H9 (cell line): ENCODE results near the gene ERN1. TPM values are rescaled to one million over a fixed set of nuclear protein-coding genes. Genes with fewer than 3 reads are reported as not detected.

ENCODE experiments used
- DNase-seq: peaks from one replicate; pipeline ENCODE4 v3.0.0-alpha.2; 2017
- H2AFZ ChIP-seq: one replicate; pipeline ENCODE4 v1.6.1; 2013; ENCODE audit warnings: mild to moderate bottlenecking, low read length, control low read depth, moderate library complexity
- H2AK5ac ChIP-seq: 2 replicates; pipeline ENCODE4 v1.6.1; 2013; ENCODE audit warnings: low read length, control low read depth, mixed read lengths; ENCODE audit not compliant: insufficient read length
- H2BK120ac ChIP-seq: one replicate; pipeline ENCODE4 v1.6.1; 2013; ENCODE audit warnings: low read depth, mild to moderate bottlenecking, low read length, control low read depth, inconsistent platforms; ENCODE audit not compliant: poor library complexity, severe bottlenecking
- H2BK12ac ChIP-seq: 2 replicates; pipeline ENCODE4 v1.6.1; 2013; ENCODE audit warnings: low read length, control low read depth, mixed read lengths, low read depth; ENCODE audit not compliant: insufficient read length
- H2BK15ac ChIP-seq: 2 replicates; pipeline ENCODE4 v1.6.1; 2013; ENCODE audit warnings: low read depth, low read length, control low read depth
- H2BK20ac ChIP-seq: one replicate; pipeline ENCODE4 v1.6.1; 2013; ENCODE audit warnings: low read depth, mild to moderate bottlenecking, low read length, control low read depth, inconsistent platforms; ENCODE audit not compliant: poor library complexity, severe bottlenecking
- H2BK5ac ChIP-seq: 2 replicates; pipeline ENCODE4 v1.6.1; 2013; ENCODE audit warnings: low read length, control low read depth, mixed read lengths; ENCODE audit not compliant: insufficient read length
- H3K14ac ChIP-seq: 2 replicates; pipeline ENCODE4 v1.6.1; 2013; ENCODE audit warnings: low read length, control low read depth; ENCODE audit not compliant: insufficient read depth
- H3K18ac ChIP-seq: 2 replicates; pipeline ENCODE4 v1.6.1; 2013; ENCODE audit warnings: low read depth, mild to moderate bottlenecking, mixed read lengths, low read length, control low read depth; ENCODE audit not compliant: insufficient read length
- H3K23ac ChIP-seq: 2 replicates; pipeline ENCODE4 v1.6.1; 2013; ENCODE audit warnings: low read length, control low read depth, mixed read lengths, low read depth; ENCODE audit not compliant: insufficient read length
- H3K23me2 ChIP-seq: 2 replicates; pipeline ENCODE4 v1.6.1; 2013; ENCODE audit warnings: low read depth, mild to moderate bottlenecking, mixed read lengths, low read length, control low read depth; ENCODE audit not compliant: insufficient read length, poor library complexity, severe bottlenecking
- H3K27ac ChIP-seq: 2 replicates; pipeline ENCODE4 v1.5.1; 2013; ENCODE audit warnings: low read length, control low read depth, mixed read lengths, low read depth; ENCODE audit not compliant: insufficient read length
- H3K27me3 ChIP-seq: 2 replicates; pipeline ENCODE4 v1.6.1; 2013; ENCODE audit warnings: low read length, control low read depth, inconsistent platforms; ENCODE audit not compliant: insufficient read depth
- H3K4ac ChIP-seq: 2 replicates; pipeline ENCODE4 v1.6.1; 2013; ENCODE audit warnings: low read depth, mild to moderate bottlenecking, control low read depth, inconsistent platforms, low read length, moderate library complexity
- H3K4me1 ChIP-seq: 2 replicates; pipeline ENCODE4 v1.6.1; 2013; ENCODE audit warnings: low read length, control low read depth, inconsistent platforms; ENCODE audit not compliant: insufficient read depth
- H3K4me2 ChIP-seq: 2 replicates; pipeline ENCODE4 v1.6.1; 2013; ENCODE audit warnings: low read length, control low read depth, mixed read lengths; ENCODE audit not compliant: insufficient read length, insufficient read depth
- H3K56ac ChIP-seq: 2 replicates; pipeline ENCODE4 v1.6.1; 2013; ENCODE audit warnings: low read depth, mild to moderate bottlenecking, mixed read lengths, low read length, control low read depth; ENCODE audit not compliant: insufficient read length
- H3K79me1 ChIP-seq: 2 replicates; pipeline ENCODE4 v1.6.1; 2013; ENCODE audit warnings: low read depth, mild to moderate bottlenecking, moderate library complexity, low read length, control low read depth, inconsistent platforms; ENCODE audit not compliant: insufficient read depth, poor library complexity, severe bottlenecking
- H3K79me2 ChIP-seq: 2 replicates; pipeline ENCODE4 v1.6.1; 2013; ENCODE audit warnings: low read length, control low read depth, inconsistent platforms; ENCODE audit not compliant: insufficient read depth
- H3K9ac ChIP-seq: 2 replicates; pipeline ENCODE4 v1.6.1; 2013; ENCODE audit warnings: low read length, control low read depth, mixed read lengths; ENCODE audit not compliant: insufficient read length; ENCODE audit errors: extremely low read depth
- H3K9me3 ChIP-seq: one replicate; pipeline ENCODE4 v1.6.1; 2013; ENCODE audit warnings: low read depth, low read length, inconsistent platforms; ENCODE audit not compliant: control insufficient read depth
- H3T11ph ChIP-seq: one replicate; pipeline ENCODE4 v1.6.1; 2013; ENCODE audit warnings: mild to moderate bottlenecking, low read length, control low read depth, inconsistent platforms
- H4K20me1 ChIP-seq: one replicate; pipeline ENCODE4 v1.6.1; 2013; ENCODE audit not compliant: control insufficient read depth, insufficient read length, insufficient read depth
- H4K5ac ChIP-seq: 2 replicates; pipeline ENCODE4 v1.6.1; 2013; ENCODE audit warnings: low read depth, mild to moderate bottlenecking, mixed read lengths, low read length, control low read depth; ENCODE audit not compliant: insufficient read length
- H4K8ac ChIP-seq: replicated peaks from 2 replicates; pipeline ENCODE4 v1.6.1; 2013; ENCODE audit warnings: low read length, control low read depth, mixed read lengths, low read depth; ENCODE audit not compliant: insufficient read length
- H4K91ac ChIP-seq: 2 replicates; pipeline ENCODE4 v1.6.1; 2013; ENCODE audit warnings: low read depth, mild to moderate bottlenecking, moderate library complexity, mixed read lengths, low read length, control low read depth; ENCODE audit not compliant: insufficient read length
- H3K27ac Mint-ChIP-seq, 3 experiments: 2 replicates in 2 of 3; 3 replicates in 1 of 3; pipeline ENCODE4 v1.8.0; 2020 to 2021; ENCODE audit warnings: mixed read lengths in 3 of 3, mild to moderate bottlenecking in 1 of 3, moderate library complexity in 1 of 3
- H3K27me3 Mint-ChIP-seq: 2 replicates; pipeline ENCODE4 v1.8.0; 2021; ENCODE audit warnings: low read depth, mild to moderate bottlenecking, moderate library complexity, mixed read lengths
- H3K36me3 Mint-ChIP-seq, 3 experiments: 2 replicates in 2 of 3; 3 replicates in 1 of 3; pipeline ENCODE4 v1.8.0; 2020 to 2021; ENCODE audit warnings: low read depth in 3 of 3, mixed read lengths in 3 of 3; ENCODE audit not compliant: insufficient read depth in 1 of 3
- H3K4me1 Mint-ChIP-seq, 2 experiments: 2 replicates each; pipeline ENCODE4 v1.8.0; 2020; ENCODE audit warnings: mixed read lengths in 2 of 2
- H3K4me3 Mint-ChIP-seq, 2 experiments: 2 replicates in 1 of 2; 3 replicates in 1 of 2; pipeline ENCODE4 v1.8.0; 2020 to 2021; ENCODE audit warnings: mild to moderate bottlenecking in 2 of 2, mixed read lengths in 2 of 2, moderate library complexity in 1 of 2
- H3K9me3 Mint-ChIP-seq, 2 experiments: 2 replicates in 1 of 2; 3 replicates in 1 of 2; pipeline ENCODE4 v1.8.0; 2020; ENCODE audit warnings: mild to moderate bottlenecking in 2 of 2, mixed read lengths in 2 of 2, moderate library complexity in 1 of 2
- CTCF ChIP-seq: fragments of 200-600 bp; sonication (generic); conservative IDR thresholded peaks from 3 replicates; pipeline ENCODE4 v1.8.0; 2021; ENCODE audit warnings: antibody characterized with exemption, mild to moderate bottlenecking
- whole genome bisulfite sequencing: extraction: QIAGEN DNeasy Blood & Tissue Kit; methylation state at CpG from one replicate; pipeline ENCODE4 v1.1.7; 2013; ENCODE audit warnings: missing lambda C conversion rate, low lambda C conversion rate, mixed read lengths; ENCODE audit not compliant: insufficient read length; ENCODE audit errors: extremely low coverage; 5-methylcytosine and 5-hydroxymethylcytosine counted together
- total RNA-seq: library from RNA; stranded (reverse); gene quantifications from 2 replicates; pipeline ENCODE4 v1.2.1, GENCODE V29; 2021

The ERN1 gene
- total RNA-seq, 1 experiment from 2014 or later: 5.0 TPM

- H3K23ac ChIP-seq: no peak overlapping the region
- H3K27me3 Mint-ChIP-seq: no peaks in the 10 kb centered on the region
- H3K23me2 ChIP-seq: no peaks in the 10 kb centered on the region
- no peak overlapping the region for H3K4ac ChIP-seq
- no CpG with 5 or more reads among the region's 3 CpGs for WGBS
- H3K9me3 ChIP-seq: no peaks in the 10 kb centered on the region
- peaks cover 5% of the 10 kb centered on the region in 2 experiments; a peak in 3 of 4 replicates for H3K4me1 Mint-ChIP-seq
- no peak overlapping the region for H2BK12ac ChIP-seq
- H4K8ac ChIP-seq: no peak overlapping the region
- H3K4me2 ChIP-seq: no peak overlapping the region
- H4K91ac ChIP-seq: no peak overlapping the region
- H3K9ac ChIP-seq: no peak overlapping the region
- H3K56ac ChIP-seq: no peak overlapping the region
- no peak overlapping the region for H3K27ac ChIP-seq
- H4K20me1 ChIP-seq: no peaks in the 10 kb centered on the region
- H3K4me3 Mint-ChIP-seq: no peak overlapping the region
- peaks cover 10% of the 10 kb centered on the region for H3K4me1 ChIP-seq
- H3K27ac Mint-ChIP-seq: no peak overlapping the region
- no peaks in the 10 kb centered on the region for H3K27me3 ChIP-seq
- no peaks in the 10 kb centered on the region for H3K79me2 ChIP-seq
- peaks cover 0 to under 1% (median 0%) of the 10 kb centered on the region in 3 experiments; a peak in 2 of 7 replicates for H3K36me3 Mint-ChIP-seq
- DNase-seq: no peak
- TF ChIP-seq CTCF: no peak
- no peak overlapping the region for H2BK5ac ChIP-seq
- H3K9me3 Mint-ChIP-seq: no peaks in the 10 kb centered on the region
- H3K79me1 ChIP-seq: no peaks in the 10 kb centered on the region
- H2BK120ac ChIP-seq: no peak overlapping the region
- H3K14ac ChIP-seq: no peak overlapping the region
- H2AK5ac ChIP-seq: no peak overlapping the region
- H2BK15ac ChIP-seq: no peak overlapping the region
- no peak overlapping the region for H2AFZ ChIP-seq
- no peak overlapping the region for H3T11ph ChIP-seq
- no peak overlapping the region for H4K5ac ChIP-seq
- no peak overlapping the region for H3K18ac ChIP-seq
- no peak overlapping the region for H2BK20ac ChIP-seq
These were observed 46.9 kb downstream of the ERN1 start for GRCh38 chr17:64083093-64083492.
